Fibroblast of lung (primary cell): ENCODE data around the gene TMEM178A.

Source experiments
- EZH2 ChIP-seq: IDR thresholded peaks from 2 replicates; pipeline ENCODE4 v1.5.1; 2012; ENCODE audit warnings: low read length, control low read depth, mild to moderate bottlenecking; ENCODE audit errors: missing control alignments
- TF ChIP-seq, protein P1 (sequence below), 2 donors: IDR thresholded peaks in 1 of 2; conservative IDR thresholded peaks in 1 of 2; 1 replicate in 1 of 2; 2 replicates in 1 of 2; pipeline ENCODE4 v1.5.1; 2011 to 2012; ENCODE audit warnings: low read length in 2 of 2, control low read depth in 1 of 2, inconsistent platforms in 1 of 2, low read depth in 1 of 2, mild to moderate bottlenecking in 1 of 2

DNA sequence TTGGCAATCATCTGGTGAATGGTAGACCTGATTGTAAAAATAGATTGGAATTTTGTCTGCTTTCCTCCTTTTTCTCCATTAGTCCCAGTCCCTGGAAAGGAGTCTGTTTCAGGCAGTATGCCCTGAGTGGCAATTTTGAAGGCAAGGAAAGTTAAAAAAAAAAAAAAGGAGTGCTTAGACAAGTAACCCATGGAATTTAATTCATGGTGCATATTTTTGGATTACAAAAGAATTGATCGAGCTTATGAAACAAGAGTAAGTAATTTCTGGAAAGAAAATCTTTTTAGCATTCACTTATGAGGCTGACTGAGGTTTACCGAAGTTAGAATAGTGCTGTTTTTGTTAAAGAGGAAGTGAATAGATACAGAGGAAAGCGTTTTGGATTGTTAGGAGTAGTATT is 29.4 kb upstream of the TMEM178A start:
- TF ChIP-seq, protein P1, sequence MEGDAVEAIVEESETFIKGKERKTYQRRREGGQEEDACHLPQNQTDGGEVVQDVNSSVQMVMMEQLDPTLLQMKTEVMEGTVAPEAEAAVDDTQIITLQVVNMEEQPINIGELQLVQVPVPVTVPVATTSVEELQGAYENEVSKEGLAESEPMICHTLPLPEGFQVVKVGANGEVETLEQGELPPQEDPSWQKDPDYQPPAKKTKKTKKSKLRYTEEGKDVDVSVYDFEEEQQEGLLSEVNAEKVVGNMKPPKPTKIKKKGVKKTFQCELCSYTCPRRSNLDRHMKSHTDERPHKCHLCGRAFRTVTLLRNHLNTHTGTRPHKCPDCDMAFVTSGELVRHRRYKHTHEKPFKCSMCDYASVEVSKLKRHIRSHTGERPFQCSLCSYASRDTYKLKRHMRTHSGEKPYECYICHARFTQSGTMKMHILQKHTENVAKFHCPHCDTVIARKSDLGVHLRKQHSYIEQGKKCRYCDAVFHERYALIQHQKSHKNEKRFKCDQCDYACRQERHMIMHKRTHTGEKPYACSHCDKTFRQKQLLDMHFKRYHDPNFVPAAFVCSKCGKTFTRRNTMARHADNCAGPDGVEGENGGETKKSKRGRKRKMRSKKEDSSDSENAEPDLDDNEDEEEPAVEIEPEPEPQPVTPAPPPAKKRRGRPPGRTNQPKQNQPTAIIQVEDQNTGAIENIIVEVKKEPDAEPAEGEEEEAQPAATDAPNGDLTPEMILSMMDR (conservative IDR thresholded peaks at IDR 0.05 in 1 of 2, IDR thresholded peaks at IDR 0.05 in 1 of 2; ENCODE audit: low read depth in 1 of 2, low read length in 2 of 2): no peak
- no peak for TF ChIP-seq EZH2
